Prostate gland (tissue), 2 donors: ENCODE results near the gene AFTPH. TPM values are rescaled to one million over a fixed set of nuclear protein-coding genes. Genes with fewer than 3 reads are reported as not detected.

Experiments
- DNase-seq: peaks from one replicate; pipeline ENCODE4 v3.0.0-alpha.2; 2019; ENCODE audit warnings: low spot score
- H3K27ac ChIP-seq, 2 donors: fragments of 200-600 bp; sonication (generic); 2 replicates each; pipeline ENCODE4 v1.5.1; 2017 to 2019
- H3K27me3 ChIP-seq: fragments of 200-600 bp; sonication (generic); replicated peaks from 2 replicates; pipeline ENCODE4 v1.5.1; 2019; ENCODE audit not compliant: insufficient read depth
- H3K36me3 ChIP-seq, 2 donors: fragments of 200-600 bp; sonication (generic); 1 replicate in 1 of 2; 2 replicates in 1 of 2; pipeline versions ENCODE4 v1.5.1 to v1.8.1; 2017 to 2019
- H3K4me1 ChIP-seq: fragments of 200-600 bp; sonication (generic); replicated peaks from 2 replicates; pipeline ENCODE4 v1.5.1; 2019
- H3K4me3 ChIP-seq, 2 donors: fragments of 200-600 bp; sonication (generic); 2 replicates each; pipeline ENCODE4 v1.5.1; 2017 to 2019
- H3K9me3 ChIP-seq: fragments of 200-600 bp; sonication (generic); 2 replicates; pipeline ENCODE4 v1.5.1; 2017
- POLR2A ChIP-seq: fragments of 450-650 bp; IDR thresholded peaks from one replicate; pipeline ENCODE4 v1.6.1; 2016; ENCODE audit warnings: antibody characterized with exemption, mild to moderate bottlenecking
- POLR2AphosphoS5 ChIP-seq: sonication (generic); formaldehyde crosslinking; IDR thresholded peaks from one replicate; pipeline ENCODE4 v1.6.1; 2017; ENCODE audit warnings: antibody characterized with exemption
- WGBS: methylation state at CpG from one replicate; pipeline ENCODE4 v1.1.5; 2018; 5-methylcytosine and 5-hydroxymethylcytosine counted together
- intact Hi-C: fragments of 100-400 bp; cut with DNase I; formaldehyde crosslinking; loops from one replicate; pipeline ENCODE4 v1.14.2; 2022
- total RNA-seq, 2 donors: library from RNA; depleted of rRNA; stranded (reverse); fragments of >200 nt; gene quantifications; one replicate each; pipeline ENCODE4 v1.1.0, GENCODE V29; 2016
- TF ChIP-seq, protein P1 (sequence below), 4 experiments: fragments of 200-600 bp in 2 of 4; fragments of 450-650 bp in 2 of 4; sonication (generic) in 2 of 4; IDR thresholded peaks; 1 replicate in 3 of 4; 2 replicates in 1 of 4; pipeline ENCODE4 v1.5.1; 2016 to 2019; ENCODE audit warnings: antibody characterized with exemption in 4 of 4, mild to moderate bottlenecking in 2 of 4, moderate library complexity in 2 of 4

AFTPH gene
- total RNA-seq, 2 donors from 2014 or later = 61.3 to 68.1 TPM

DNA sequence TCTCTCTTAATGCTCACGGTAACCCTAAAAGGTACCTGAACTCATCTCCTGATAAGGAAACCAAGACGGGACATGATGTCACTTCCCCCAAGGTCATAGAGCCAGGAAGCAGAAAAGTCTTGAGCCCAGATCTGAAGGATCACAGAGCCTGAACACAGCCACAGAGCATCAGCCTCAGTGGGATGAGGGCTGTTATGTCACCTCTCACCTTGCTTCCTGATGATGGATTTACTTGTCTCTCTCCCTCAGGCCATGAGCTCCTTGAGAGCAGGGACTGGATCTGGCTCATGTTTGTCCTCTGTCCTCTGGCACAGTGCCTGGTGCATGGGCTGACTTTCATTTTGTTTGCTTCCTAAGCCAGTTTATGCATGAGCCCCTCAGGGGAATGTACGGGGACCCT is 75.3 kb downstream of the AFTPH start:
- peak; percentile 28 for DNase-seq
- H3K4me1 ChIP-seq = no peaks in the 10 kb centered on the region
- H3K27ac ChIP-seq = no peak overlapping the region
- TF ChIP-seq POLR2AphosphoS5 = no peak
- TF ChIP-seq, protein P1, sequence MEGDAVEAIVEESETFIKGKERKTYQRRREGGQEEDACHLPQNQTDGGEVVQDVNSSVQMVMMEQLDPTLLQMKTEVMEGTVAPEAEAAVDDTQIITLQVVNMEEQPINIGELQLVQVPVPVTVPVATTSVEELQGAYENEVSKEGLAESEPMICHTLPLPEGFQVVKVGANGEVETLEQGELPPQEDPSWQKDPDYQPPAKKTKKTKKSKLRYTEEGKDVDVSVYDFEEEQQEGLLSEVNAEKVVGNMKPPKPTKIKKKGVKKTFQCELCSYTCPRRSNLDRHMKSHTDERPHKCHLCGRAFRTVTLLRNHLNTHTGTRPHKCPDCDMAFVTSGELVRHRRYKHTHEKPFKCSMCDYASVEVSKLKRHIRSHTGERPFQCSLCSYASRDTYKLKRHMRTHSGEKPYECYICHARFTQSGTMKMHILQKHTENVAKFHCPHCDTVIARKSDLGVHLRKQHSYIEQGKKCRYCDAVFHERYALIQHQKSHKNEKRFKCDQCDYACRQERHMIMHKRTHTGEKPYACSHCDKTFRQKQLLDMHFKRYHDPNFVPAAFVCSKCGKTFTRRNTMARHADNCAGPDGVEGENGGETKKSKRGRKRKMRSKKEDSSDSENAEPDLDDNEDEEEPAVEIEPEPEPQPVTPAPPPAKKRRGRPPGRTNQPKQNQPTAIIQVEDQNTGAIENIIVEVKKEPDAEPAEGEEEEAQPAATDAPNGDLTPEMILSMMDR (IDR thresholded peaks at IDR 0.05) = no peak
- TF ChIP-seq POLR2A = no peak
- no peaks in the 10 kb centered on the region for H3K9me3 ChIP-seq
- intact Hi-C loops = no loop called here
- no peaks in the 10 kb centered on the region for H3K27me3 ChIP-seq
- H3K36me3 ChIP-seq = no peaks in the 10 kb centered on the region
- 53% methylated on average over 3 of the region's 3 CpGs for WGBS
- no peak overlapping the region for H3K4me3 ChIP-seq

GRCh38 chr2:64601034-64601754 is 77.1 kb downstream of the AFTPH start:
- Histone ChIP-seq H3K4me1 (no peaks in the 10 kb centered on the region), H3K27ac (no peak overlapping the region), H3K4me3 (no peak overlapping the region), H3K36me3 (no peaks in the 10 kb centered on the region), H3K27me3 (no peaks in the 10 kb centered on the region), H3K9me3 (no peaks in the 10 kb centered on the region)
- no peak for TF ChIP-seq POLR2AphosphoS5
- TF ChIP-seq, protein P1 (IDR thresholded peaks at IDR 0.05) = no peak
- no peak for TF ChIP-seq POLR2A
- intact Hi-C loops = no loop called here
- 46% methylated on average over 8 of the region's 8 CpGs for WGBS
- DNase-seq = no peak

DNA sequence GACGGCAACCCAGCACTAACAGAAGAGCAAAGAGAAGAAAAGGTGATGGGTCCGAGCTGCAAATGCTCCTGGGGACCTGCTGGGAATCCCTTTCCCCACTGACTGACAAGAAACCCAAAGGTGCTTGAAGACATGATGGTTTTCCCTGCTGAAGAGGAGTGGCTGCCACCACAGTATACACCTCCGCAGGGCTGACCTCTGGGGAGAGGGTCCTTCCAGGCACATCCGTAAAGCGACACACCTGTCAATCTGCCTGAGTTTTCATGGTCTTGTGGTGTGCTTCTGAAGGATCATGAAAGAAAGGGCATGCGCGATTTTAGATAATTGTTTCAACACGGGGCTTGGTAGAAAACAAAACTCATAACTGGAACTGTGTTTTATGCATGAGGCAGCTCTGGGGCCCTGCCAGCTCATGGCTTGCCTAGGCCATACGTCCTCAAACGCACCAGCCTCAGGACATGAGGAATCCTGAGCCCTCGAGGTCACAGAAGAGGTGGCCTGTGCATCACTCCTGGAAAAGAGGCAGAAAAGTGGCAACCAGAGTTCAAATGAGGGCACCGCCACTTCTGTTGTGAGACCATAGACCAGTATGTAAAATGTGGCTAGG is 77.8 kb downstream of the AFTPH start:
- no peak for DNase-seq
- intact Hi-C loops = no loop called here
- H3K4me1 ChIP-seq = no peaks in the 10 kb centered on the region
- no peak overlapping the region for H3K27ac ChIP-seq
- H3K36me3 ChIP-seq = no peaks in the 10 kb centered on the region
- WGBS = 70% methylated on average over 12 of the region's 12 CpGs
- no peaks in the 10 kb centered on the region for H3K9me3 ChIP-seq
- H3K27me3 ChIP-seq = no peaks in the 10 kb centered on the region
- no peak overlapping the region for H3K4me3 ChIP-seq
- TF ChIP-seq POLR2AphosphoS5 (no peak), POLR2A (no peak)
- TF ChIP-seq, protein P1 (IDR thresholded peaks at IDR 0.05) = no peak

DNA sequence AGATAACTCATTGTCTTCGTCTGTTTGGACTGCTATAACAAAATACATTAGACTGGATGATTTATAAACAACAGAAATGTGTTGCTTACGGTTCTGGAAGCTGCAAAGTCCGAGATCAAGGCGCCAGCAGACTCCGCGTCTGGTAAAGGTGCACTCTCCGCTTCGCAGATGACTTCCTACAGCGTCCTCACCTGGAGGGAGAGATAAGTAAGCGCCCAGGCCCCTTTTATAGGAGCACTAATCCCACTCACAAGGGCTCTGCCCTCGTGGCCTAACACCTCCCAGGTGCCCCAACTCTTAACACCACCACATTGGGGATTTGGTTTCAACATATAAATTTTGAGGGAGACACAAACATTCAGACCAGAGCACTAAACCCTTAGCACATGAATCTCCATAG is 78.3 kb downstream of the AFTPH start:
- Histone ChIP-seq H3K27me3 (no peaks in the 10 kb centered on the region), H3K4me3 (no peak overlapping the region), H3K27ac (no peak overlapping the region), H3K9me3 (no peaks in the 10 kb centered on the region), H3K4me1 (no peaks in the 10 kb centered on the region), H3K36me3 (no peaks in the 10 kb centered on the region)
- 93% methylated on average over 11 of the region's 11 CpGs for WGBS
- intact Hi-C loops = no loop called here
- no peak for TF ChIP-seq POLR2AphosphoS5
- no peak for TF ChIP-seq POLR2A
- no peak for DNase-seq

DNA sequence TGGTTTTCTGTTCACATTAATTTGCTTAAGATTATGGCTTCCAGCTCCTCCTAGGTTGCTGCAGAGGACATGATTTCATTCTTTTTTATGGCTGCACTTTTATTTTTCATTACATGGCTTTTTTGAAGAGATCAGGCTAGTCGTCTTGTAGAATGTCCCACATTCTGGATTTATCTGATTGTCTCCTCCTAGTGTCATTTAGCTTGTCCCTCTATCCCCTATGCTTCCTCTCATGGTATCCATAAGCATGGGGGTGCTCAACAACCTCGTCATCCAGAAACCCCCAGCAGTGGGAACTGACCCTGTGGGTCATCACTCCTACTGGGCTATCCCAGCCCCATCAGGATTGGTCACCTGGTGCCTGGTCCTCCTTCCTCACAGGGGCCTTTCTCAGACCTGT is 80.0 kb downstream of the AFTPH start:
- Histone ChIP-seq H3K4me3 (no peak overlapping the region), H3K9me3 (no peaks in the 10 kb centered on the region), H3K36me3 (no peaks in the 10 kb centered on the region), H3K27ac (no peak overlapping the region), H3K27me3 (no peaks in the 10 kb centered on the region), H3K4me1 (peaks cover 8% of the 10 kb centered on the region)
- DNase-seq = no peak
- intact Hi-C loops = no loop called here
- WGBS = 68% methylated on average over 2 of the region's 2 CpGs
- TF ChIP-seq POLR2A (no peak), POLR2AphosphoS5 (no peak)
- TF ChIP-seq, protein P1 (IDR thresholded peaks at IDR 0.05) = no peak
